Right lobe of liver (tissue), 6 donors: ENCODE data around the gene RNPS1. TPM values are rescaled to one million over a fixed set of nuclear protein-coding genes. Genes with fewer than 3 reads are reported as not detected.
"Not testable (repeated sequence)": the region's sequence is repeated elsewhere in the genome, so short reads cannot be mapped to it uniquely, and the experiment has no call there.

Experiments
- ATAC-seq, 4 donors: fragments of 200-7000 bp; cut with Tn5 transposase; one replicate each; pipeline ENCODE4 v1.9.1; 2020; ENCODE audit warnings: mild to moderate bottlenecking in 4 of 4, moderate library complexity in 4 of 4
- DNase-seq, 3 donors: peaks; one replicate each; pipeline ENCODE4 v3.0.0-alpha.2; 2020
- H3K27ac ChIP-seq, 3 donors: fragments of 200-600 bp; one replicate each; pipeline ENCODE4 v1.8.0; 2022
- H3K27me3 ChIP-seq, 2 donors: fragments of 200-600 bp; one replicate each; pipeline ENCODE4 v1.8.0; 2022
- H3K36me3 ChIP-seq, 4 donors: fragments of 200-600 bp; sonication (generic) in 1 of 4; one replicate each; pipeline versions ENCODE4 v1.5.1 to v1.8.0; 2017 to 2022; ENCODE audit warnings: control low read depth in 1 of 4
- H3K4me1 ChIP-seq, 4 donors: fragments of 200-600 bp; sonication (generic) in 1 of 4; one replicate each; pipeline versions ENCODE4 v1.5.1 to v1.8.0; 2017 to 2022; ENCODE audit warnings: control low read depth in 1 of 4
- H3K4me3 ChIP-seq, 3 donors: fragments of 200-600 bp; one replicate each; pipeline ENCODE4 v1.8.0; 2022
- H3K9me3 ChIP-seq, 4 donors: fragments of 200-600 bp; sonication (generic) in 1 of 4; one replicate each; pipeline versions ENCODE4 v1.5.1 to v1.8.0; 2017 to 2022; ENCODE audit warnings: control low read depth in 1 of 4
- POLR2A ChIP-seq: fragments of 450-650 bp; IDR thresholded peaks from one replicate; pipeline ENCODE4 v1.6.1; 2017; ENCODE audit warnings: antibody characterized with exemption, mild to moderate bottlenecking
- WGBS: methylation state at CpG from one replicate; pipeline ENCODE4 v1.1.6; 2018; ENCODE audit warnings: low coverage, low lambda C conversion rate; ENCODE audit not compliant: insufficient coverage; ENCODE audit errors: missing lambda C conversion rate; 5-methylcytosine and 5-hydroxymethylcytosine counted together
- intact Hi-C, 2 donors: fragments of 100-400 bp; cut with DNase I; formaldehyde crosslinking; loops; one replicate each; pipeline versions ENCODE4 v1.11.2 to v1.14.1; 2022
- total RNA-seq, 6 experiments: library from RNA; depleted of rRNA in 2 of 6; stranded (reverse); fragments of >200 nt in 2 of 6; fragmentation: NEBNext Ultra II Directional in 3 of 6; extraction: Animal tissue kit (Norgen Biotek cat#: 25700) in 3 of 6; gene quantifications; one replicate each; pipeline versions ENCODE4 v1.1.0 to v1.2.4, GENCODE V29; 2016 to 2023
- TF ChIP-seq, protein P1 (sequence below), 4 donors: fragments of 200-600 bp in 3 of 4; fragments of 450-650 bp in 1 of 4; IDR thresholded peaks; one replicate each; pipeline versions ENCODE4 v1.5.1 to v1.8.0; 2016 to 2022; ENCODE audit warnings: antibody characterized with exemption in 4 of 4, mild to moderate bottlenecking in 2 of 4
- donor health status: DM: no; HTN: yes; CAD: no.
- donor health status: DM: no; HTN: no; CAD: no.
- donor health status: DM: no; HTN: no; CAD: no.
- donor health status: DM: no; HTN: yes; CAD: no.
- donor health status: DM: no; HTN: yes; CAD: no.

The RNPS1 gene
- total RNA-seq, 6 experiments from 2014 or later = 29.0 to 61.9 (median 38.9) TPM

- 91% methylated on average over 7 of the region's 8 CpGs for WGBS
- peaks cover 0 to 2% (median 0%) of the 10 kb centered on the region in 4 donors for H3K4me1 ChIP-seq
- ATAC-seq = no peak
- intact Hi-C loops = no loop called here
- no peak for DNase-seq
- no peak overlapping the region for H3K27ac ChIP-seq
- no peak overlapping the region for H3K4me3 ChIP-seq
- TF ChIP-seq POLR2A = no peak
- TF ChIP-seq, protein P1, sequence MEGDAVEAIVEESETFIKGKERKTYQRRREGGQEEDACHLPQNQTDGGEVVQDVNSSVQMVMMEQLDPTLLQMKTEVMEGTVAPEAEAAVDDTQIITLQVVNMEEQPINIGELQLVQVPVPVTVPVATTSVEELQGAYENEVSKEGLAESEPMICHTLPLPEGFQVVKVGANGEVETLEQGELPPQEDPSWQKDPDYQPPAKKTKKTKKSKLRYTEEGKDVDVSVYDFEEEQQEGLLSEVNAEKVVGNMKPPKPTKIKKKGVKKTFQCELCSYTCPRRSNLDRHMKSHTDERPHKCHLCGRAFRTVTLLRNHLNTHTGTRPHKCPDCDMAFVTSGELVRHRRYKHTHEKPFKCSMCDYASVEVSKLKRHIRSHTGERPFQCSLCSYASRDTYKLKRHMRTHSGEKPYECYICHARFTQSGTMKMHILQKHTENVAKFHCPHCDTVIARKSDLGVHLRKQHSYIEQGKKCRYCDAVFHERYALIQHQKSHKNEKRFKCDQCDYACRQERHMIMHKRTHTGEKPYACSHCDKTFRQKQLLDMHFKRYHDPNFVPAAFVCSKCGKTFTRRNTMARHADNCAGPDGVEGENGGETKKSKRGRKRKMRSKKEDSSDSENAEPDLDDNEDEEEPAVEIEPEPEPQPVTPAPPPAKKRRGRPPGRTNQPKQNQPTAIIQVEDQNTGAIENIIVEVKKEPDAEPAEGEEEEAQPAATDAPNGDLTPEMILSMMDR (IDR thresholded peaks at IDR 0.05) = no peak
- H3K36me3 ChIP-seq = peaks cover under 1 to 88% (median 34%) of the 10 kb centered on the region in 4 donors
- no peaks in the 10 kb centered on the region for H3K27me3 ChIP-seq
- no peaks in the 10 kb centered on the region for H3K9me3 ChIP-seq
Measured at GRCh38 chr16:2260250-2260649, 7.7 kb downstream of the RNPS1 start.

- H3K4me1 ChIP-seq, ATAC-seq, H3K9me3 ChIP-seq, intact Hi-C loops, DNase-seq, H3K27me3 ChIP-seq, H3K4me3 ChIP-seq, H3K27ac ChIP-seq: not testable (repeated sequence)
- peaks cover 4 to 97% (median 39%) of the 10 kb centered on the region in 4 donors for H3K36me3 ChIP-seq
- WGBS = 92% methylated on average over 7 of the region's 7 CpGs
Measured at GRCh38 chr16:2258530-2258929, 9.4 kb downstream of the RNPS1 start.

DNA sequence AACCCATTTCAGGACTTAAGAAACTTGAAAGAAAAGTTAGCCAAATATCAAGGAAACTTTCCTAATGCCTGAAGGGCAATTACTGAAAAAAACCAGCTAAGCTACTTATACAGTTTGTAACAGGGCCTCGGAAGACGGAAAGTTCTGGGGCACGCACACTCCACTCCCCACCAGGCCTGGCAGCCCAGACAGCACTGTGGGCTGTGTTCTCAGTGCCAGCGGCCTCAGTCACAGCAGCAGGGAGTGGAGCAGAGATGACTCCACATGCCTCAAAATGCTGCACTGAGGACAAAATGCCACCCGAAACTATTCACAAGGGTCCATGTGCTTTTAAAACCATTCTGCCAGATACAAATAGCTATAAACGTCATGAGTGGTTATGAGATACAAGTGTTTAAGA is 10.2 kb downstream of the RNPS1 start:
- no peaks in the 10 kb centered on the region for H3K9me3 ChIP-seq
- intact Hi-C loops = no loop called here
- H3K4me1 ChIP-seq = peaks cover 0 to 13% (median 0%) of the 10 kb centered on the region in 4 donors
- no peak for DNase-seq
- H3K27ac ChIP-seq = no peak overlapping the region
- H3K4me3 ChIP-seq = no peak overlapping the region
- no peaks in the 10 kb centered on the region for H3K27me3 ChIP-seq
- ATAC-seq = no peak
- WGBS = 83% methylated on average over 2 of the region's 6 CpGs
- TF ChIP-seq, protein P1 (IDR thresholded peaks at IDR 0.05) = no peak
- TF ChIP-seq POLR2A = no peak
- peaks cover 4 to 89% (median 38%) of the 10 kb centered on the region in 4 donors for H3K36me3 ChIP-seq

- no peak for DNase-seq
- WGBS = 94% methylated on average over 12 of the region's 12 CpGs
- H3K4me3 ChIP-seq = no peak overlapping the region
Measured at GRCh38 chr16:2256531-2257140, 11.3 kb downstream of the RNPS1 start.

GRCh38 chr16:2253293-2253692 is 14.6 kb downstream of the RNPS1 start:
- Histone ChIP-seq H3K4me1 (peaks cover 0 to 48% (median 10%) of the 10 kb centered on the region in 4 donors), H3K36me3 (peaks cover 4 to 45% (median 17%) of the 10 kb centered on the region in 4 donors), H3K4me3 (no peak overlapping the region), H3K27ac (peak overlapping the region in 1 of 3 donors; percentile 13), H3K27me3 (no peaks in the 10 kb centered on the region), H3K9me3 (no peaks in the 10 kb centered on the region)
- 63% methylated on average over 2 of the region's 11 CpGs for WGBS
- ATAC-seq (peak in 1 of 4 donors; percentile 30), DNase-seq (peak in 1 of 3 donors; percentile 69)
- TF ChIP-seq, protein P1 (IDR thresholded peaks at IDR 0.05) = no peak
- no peak for TF ChIP-seq POLR2A
- intact Hi-C loops = no loop called here

More at GRCh38 chr16:2256531-2257140, 11.3 kb downstream of the RNPS1 start:
- ATAC-seq = no peak
- Histone ChIP-seq H3K27me3 (no peaks in the 10 kb centered on the region), H3K9me3 (no peaks in the 10 kb centered on the region), H3K36me3 (peaks cover 4 to 78% (median 28%) of the 10 kb centered on the region in 4 donors), H3K4me1 (peaks cover 0 to 24% (median 5%) of the 10 kb centered on the region in 4 donors), H3K27ac (no peak overlapping the region)
- intact Hi-C loops = no loop called here
- no peak for TF ChIP-seq POLR2A
- TF ChIP-seq, protein P1 (IDR thresholded peaks at IDR 0.05) = no peak
